HUDEP-2 (cell line): Measurements from ENCODE around the gene ZKSCAN2.

Experiments used
- DNase-seq, 76 experiments: peaks; one replicate each; lab custom pipeline; 2025; ENCODE audit not compliant: unreplicated experiment in 76 of 76; lab: John Stamatoyannopoulos, UW

The ZKSCAN2 gene

GRCh38 chr16:25257470-25257955, at the start of gene ZKSCAN2:
TSS of gene ZKSCAN2 (minus strand) at chr16:25257845. CDS start at chr16:25257127, 718 bp downstream.
- peak in 75 of 76 experiments; percentile 12 to 90 (median 75) for DNase-seq

- DNase-seq: no peak
Measured at GRCh38 chr16:25299792-25300590, 42.3 kb upstream of the ZKSCAN2 start.

- no peak for DNase-seq
Measured at GRCh38 chr16:25298165-25298872, 40.7 kb upstream of the ZKSCAN2 start.

GRCh38 chr16:25297151-25297787, 39.6 kb upstream of the ZKSCAN2 start:
- DNase-seq: no peak

GRCh38 chr16:25291580-25291979, 33.9 kb upstream of the ZKSCAN2 start:
- no peak for DNase-seq

- DNase-seq: no peak
Measured at GRCh38 chr16:25289466-25289865, 31.8 kb upstream of the ZKSCAN2 start.

- no peak for DNase-seq
Measured at GRCh38 chr16:25279491-25279890, 21.8 kb upstream of the ZKSCAN2 start.

GRCh38 chr16:25271421-25271820, 13.8 kb upstream of the ZKSCAN2 start:
- DNase-seq: no peak

- no peak for DNase-seq
Measured at GRCh38 chr16:25270577-25270976, 12.9 kb upstream of the ZKSCAN2 start.

GRCh38 chr16:25269879-25270278, 12.2 kb upstream of the ZKSCAN2 start:
- DNase-seq: no peak

- no peak for DNase-seq
Measured at GRCh38 chr16:25265968-25266367, 8.3 kb upstream of the ZKSCAN2 start.

- DNase-seq: peak in 32 of 76 experiments; percentile 1 to 30 (median 10)
Measured at GRCh38 chr16:25264597-25264996, 7.0 kb upstream of the ZKSCAN2 start.

GRCh38 chr16:25260416-25260815, 2.8 kb upstream of the ZKSCAN2 start:
- DNase-seq: no peak

GRCh38 chr16:25258861-25259179, 1.2 kb upstream of the ZKSCAN2 start:
- peak in 3 of 76 experiments; percentile 5 to 9 (median 6) for DNase-seq

GRCh38 chr16:25257956-25258860, 563 bp upstream of the ZKSCAN2 start:
- peak in 75 of 76 experiments; percentile 18 to 83 (median 71) for DNase-seq

GRCh38 chr16:25256695-25257469, 763 bp downstream of the ZKSCAN2 start:
- peak in 1 of 76 experiments; percentile 5 for DNase-seq

GRCh38 chr16:25253322-25253721, 4.3 kb downstream of the ZKSCAN2 start:
- DNase-seq: no peak

GRCh38 chr16:25250467-25250866, 7.2 kb downstream of the ZKSCAN2 start:
- DNase-seq: no peak

GRCh38 chr16:25235991-25236390, 21.7 kb downstream of the ZKSCAN2 start:
- DNase-seq: no peak

GRCh38 chr16:25228372-25228771, 29.3 kb downstream of the ZKSCAN2 start:
- DNase-seq: no peak
